Measurements from ENCODE around the gene VPS13A.

VPS13A gene

DNA sequence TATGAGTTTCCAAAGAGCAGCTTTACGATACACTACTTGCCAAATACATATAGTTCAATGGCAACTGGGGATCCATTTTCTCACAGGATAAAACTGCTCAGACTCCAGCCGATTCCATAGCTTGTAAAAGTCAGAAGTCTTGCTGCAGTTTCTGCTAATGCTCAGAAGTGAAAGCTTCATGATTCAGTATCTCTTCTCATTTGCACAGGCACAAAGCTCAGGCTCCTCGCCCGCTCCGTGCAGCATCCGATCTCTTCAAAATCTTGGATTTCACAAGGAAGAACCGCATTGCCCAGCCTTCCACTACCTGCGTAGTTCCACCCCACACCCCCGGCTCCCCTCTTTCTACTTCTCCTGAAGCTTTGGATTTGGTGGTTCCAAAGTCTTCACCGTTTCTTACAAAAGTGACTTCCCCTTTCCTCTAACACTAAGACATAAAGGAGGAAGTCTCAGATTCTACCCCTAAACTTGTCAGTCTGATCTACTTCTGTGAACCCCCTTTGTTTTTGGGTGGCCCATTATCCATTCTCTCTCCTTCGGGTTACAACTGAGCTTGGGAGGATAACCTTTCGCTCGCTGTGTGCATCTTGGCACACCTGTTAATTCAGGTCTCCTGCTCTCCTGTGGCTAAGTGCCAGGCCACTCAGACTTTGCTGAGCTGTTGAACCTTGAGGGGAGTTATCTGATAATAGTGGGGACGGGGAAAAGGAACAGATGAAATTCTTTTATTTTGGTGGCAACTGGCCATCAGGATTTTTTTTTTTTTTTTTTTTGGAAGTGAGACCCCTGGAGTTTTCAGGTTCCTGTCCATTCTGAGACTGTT is 276.7 kb downstream of the VPS13A start:
- TF ChIP-seq, protein P1, sequence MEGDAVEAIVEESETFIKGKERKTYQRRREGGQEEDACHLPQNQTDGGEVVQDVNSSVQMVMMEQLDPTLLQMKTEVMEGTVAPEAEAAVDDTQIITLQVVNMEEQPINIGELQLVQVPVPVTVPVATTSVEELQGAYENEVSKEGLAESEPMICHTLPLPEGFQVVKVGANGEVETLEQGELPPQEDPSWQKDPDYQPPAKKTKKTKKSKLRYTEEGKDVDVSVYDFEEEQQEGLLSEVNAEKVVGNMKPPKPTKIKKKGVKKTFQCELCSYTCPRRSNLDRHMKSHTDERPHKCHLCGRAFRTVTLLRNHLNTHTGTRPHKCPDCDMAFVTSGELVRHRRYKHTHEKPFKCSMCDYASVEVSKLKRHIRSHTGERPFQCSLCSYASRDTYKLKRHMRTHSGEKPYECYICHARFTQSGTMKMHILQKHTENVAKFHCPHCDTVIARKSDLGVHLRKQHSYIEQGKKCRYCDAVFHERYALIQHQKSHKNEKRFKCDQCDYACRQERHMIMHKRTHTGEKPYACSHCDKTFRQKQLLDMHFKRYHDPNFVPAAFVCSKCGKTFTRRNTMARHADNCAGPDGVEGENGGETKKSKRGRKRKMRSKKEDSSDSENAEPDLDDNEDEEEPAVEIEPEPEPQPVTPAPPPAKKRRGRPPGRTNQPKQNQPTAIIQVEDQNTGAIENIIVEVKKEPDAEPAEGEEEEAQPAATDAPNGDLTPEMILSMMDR (IDR thresholded peaks at IDR 0.05; ENCODE audit: borderline replicate concordance, insufficient read depth, low read depth, low read length) = no peak
- H3K4me3 ChIP-seq (ENCODE audit: low read depth, low read length) = no peak overlapping the region

DNA sequence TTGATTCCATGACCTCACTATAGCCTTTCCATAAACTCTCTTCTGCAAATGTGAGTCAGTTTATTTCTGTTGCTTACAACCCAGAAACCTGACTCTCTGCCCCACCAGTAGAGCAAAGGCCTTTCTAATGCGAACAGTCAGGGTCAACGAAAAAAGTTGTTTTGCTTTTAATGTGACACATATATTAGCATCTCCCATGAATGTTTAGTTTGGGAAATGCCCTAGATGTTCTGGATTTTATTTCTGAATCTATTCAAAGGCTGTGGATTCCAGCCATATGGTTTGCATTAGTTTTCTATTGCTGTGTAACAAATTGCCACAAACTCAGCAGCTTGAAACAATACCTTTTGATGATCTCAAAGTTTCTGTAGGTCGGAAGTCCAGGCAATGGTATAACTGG is 277.3 kb downstream of the VPS13A start:
- TF ChIP-seq, protein P1 (IDR thresholded peaks at IDR 0.05; ENCODE audit: borderline replicate concordance, insufficient read depth, low read depth, low read length) = no peak
- H3K4me3 ChIP-seq (ENCODE audit: low read depth, low read length) = no peak overlapping the region

DNA sequence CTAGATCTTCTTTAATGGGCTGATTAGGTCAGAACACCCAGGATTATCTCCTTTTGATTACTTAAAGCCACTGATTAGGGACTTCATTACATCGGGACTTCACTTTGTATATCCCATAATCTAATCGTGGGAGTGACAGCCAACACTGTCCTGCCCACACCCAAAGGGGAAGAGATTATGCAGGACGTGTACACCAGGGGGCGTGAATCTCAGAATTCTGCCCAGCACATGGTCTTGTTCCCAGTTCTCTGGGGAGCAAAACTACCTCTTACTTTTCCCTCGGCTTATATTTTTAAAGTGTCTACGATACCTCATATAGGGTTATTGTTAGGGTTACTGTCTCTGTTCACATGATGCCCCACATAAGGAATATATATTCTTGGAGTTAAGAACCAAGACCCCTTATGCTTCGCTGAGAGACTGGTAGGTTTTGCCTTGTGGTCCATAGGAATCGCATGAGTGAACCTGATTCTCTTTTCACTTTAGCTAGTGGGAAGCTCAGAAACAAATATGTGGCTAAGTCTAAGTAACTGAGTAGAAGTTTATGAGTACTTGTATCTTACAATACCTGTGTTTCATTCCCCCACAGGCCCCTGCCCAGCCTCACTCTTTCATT is 278.1 kb downstream of the VPS13A start:
- H3K4me3 ChIP-seq (ENCODE audit: low read depth, low read length) = no peak overlapping the region

DNA sequence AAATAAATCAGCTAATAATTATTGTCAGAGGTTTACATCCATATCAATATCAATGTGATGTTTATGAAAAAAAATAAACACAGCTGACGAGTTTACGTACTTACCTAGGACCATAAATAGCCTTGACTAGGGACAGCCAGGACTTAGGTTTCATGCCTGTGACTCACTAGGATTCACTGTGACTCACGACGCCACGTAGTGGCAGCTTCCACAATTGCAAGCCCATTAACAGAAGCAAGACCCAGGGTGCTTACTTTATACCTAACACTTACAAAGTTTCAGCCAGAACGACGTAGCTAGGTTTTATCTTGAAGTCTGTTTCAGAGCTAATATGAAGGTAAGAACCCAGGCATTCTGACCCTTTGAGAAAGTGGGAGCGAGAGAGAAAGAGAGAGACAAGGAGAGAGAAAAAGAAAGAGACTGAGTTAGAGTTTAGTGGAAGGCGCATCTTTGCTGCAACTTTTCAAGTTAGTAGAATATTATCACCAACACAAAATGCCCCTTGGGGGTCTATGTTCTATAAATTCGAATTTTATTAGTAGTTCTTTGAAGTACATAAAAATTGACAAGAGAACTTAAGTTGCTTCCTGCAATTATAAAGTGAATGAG is 279.6 kb downstream of the VPS13A start:
- no peak overlapping the region for H3K4me3 ChIP-seq (ENCODE audit: low read depth, low read length)
- TF ChIP-seq, protein P1 (IDR thresholded peaks at IDR 0.05; ENCODE audit: borderline replicate concordance, insufficient read depth, low read depth, low read length) = peak; percentile 89

More for the DNA sequence above, 278.1 kb downstream of the VPS13A start:
- TF ChIP-seq, protein P1 (IDR thresholded peaks at IDR 0.05; ENCODE audit: borderline replicate concordance, insufficient read depth, low read depth, low read length) = peak; percentile 57; the same call in 1 of the 2 replicates

DNA sequence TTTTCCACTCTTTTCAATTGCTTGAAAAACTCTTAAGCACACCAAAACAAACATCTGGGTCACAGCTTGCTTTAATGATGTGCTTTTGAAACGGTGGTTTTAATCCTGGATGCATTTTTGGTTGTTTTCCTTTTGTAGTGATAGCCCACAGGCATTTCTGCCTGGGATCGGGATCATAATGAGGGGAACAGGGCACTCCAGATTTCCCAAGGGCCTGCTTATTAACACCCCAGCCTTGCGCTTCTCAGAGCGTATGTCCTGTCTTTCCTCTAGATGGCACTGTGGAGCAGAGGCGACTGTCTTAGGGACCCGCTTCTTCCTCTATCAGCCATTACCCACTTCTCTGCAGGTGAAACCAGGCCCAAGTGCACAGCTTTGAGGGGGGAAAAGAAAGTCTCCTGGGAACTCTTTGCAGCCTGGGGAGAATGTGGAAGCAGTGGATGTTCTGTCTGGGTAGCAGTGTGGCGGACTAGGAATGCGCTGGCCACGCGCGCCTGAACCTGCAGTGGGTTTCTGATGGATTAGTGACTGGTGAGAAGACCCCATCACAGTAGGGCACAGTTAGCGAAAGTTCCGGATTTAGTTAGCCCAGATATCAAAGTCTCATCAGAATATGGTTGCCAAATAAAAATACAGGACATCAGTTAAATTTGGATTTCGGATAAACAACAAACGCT is 280.7 kb downstream of the VPS13A start:
- TF ChIP-seq, protein P1 (IDR thresholded peaks at IDR 0.05; ENCODE audit: borderline replicate concordance, insufficient read depth, low read depth, low read length) = peak; percentile 91
- H3K4me3 ChIP-seq (ENCODE audit: low read depth, low read length) = no peak overlapping the region

DNA sequence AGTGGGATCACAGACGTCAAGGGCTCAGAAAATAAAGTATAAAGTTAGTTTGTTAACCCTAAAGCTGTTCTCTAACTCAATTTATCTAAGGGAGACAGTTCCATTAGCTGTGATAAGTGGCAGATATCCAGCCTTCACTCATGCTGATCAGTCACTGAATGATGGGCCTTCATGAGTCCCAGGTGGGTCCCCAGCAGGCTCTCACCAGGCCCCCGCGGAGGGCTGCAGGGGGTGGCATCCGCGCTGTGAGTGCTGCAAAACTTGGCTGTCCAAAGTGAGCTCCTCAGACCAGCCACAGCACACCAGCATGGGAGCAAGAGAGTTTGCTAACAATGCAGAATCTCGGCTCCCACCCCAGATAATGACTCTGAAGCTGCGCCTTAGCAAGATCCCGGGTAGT is 283.6 kb downstream of the VPS13A start:
- TF ChIP-seq, protein P1 (IDR thresholded peaks at IDR 0.05; ENCODE audit: borderline replicate concordance, insufficient read depth, low read depth, low read length) = no peak
- H3K4me3 ChIP-seq (ENCODE audit: low read depth, low read length) = no peak overlapping the region
